Thoracic aorta (tissue), 2 donors: ENCODE measurements around the gene EFNA3. TPM values are rescaled to one million over a fixed set of nuclear protein-coding genes. Genes with fewer than 3 reads are reported as not detected.

Experiments
- ATAC-seq: fragments of 150-250 bp; one replicate; pipeline ENCODE4 v1.8.0; 2017; ENCODE audit warnings: low read depth; ENCODE audit not compliant: insufficient number of reproducible peaks, low FRiP score
- DNase-seq: peaks from one replicate; pipeline ENCODE4 v3.0.0-alpha.2; 2020; ENCODE audit warnings: low spot score
- H3K27ac ChIP-seq, 2 donors: fragments of 200-600 bp; sonication (generic); 1 replicate in 1 of 2; 2 replicates in 1 of 2; pipeline ENCODE4 v1.5.1; 2016; ENCODE audit warnings: mild to moderate bottlenecking in 2 of 2, moderate library complexity in 2 of 2
- H3K27me3 ChIP-seq: fragments of 200-600 bp; sonication (generic); replicated peaks from 2 replicates; pipeline ENCODE4 v1.6.0; 2016; ENCODE audit warnings: mild to moderate bottlenecking; ENCODE audit not compliant: insufficient read depth
- H3K36me3 ChIP-seq: fragments of 200-600 bp; sonication (generic); one replicate; pipeline ENCODE4 v1.5.1; 2016
- H3K4me1 ChIP-seq, 2 donors: fragments of 200-600 bp; sonication (generic); 1 replicate in 1 of 2; 2 replicates in 1 of 2; pipeline versions ENCODE4 v1.5.1 to v1.6.0; 2016; ENCODE audit warnings: low read depth in 2 of 2, mild to moderate bottlenecking in 1 of 2; ENCODE audit not compliant: control insufficient read depth in 1 of 2
- H3K4me3 ChIP-seq: fragments of 200-600 bp; sonication (generic); 2 replicates; pipeline ENCODE4 v1.5.1; 2016; ENCODE audit warnings: mild to moderate bottlenecking
- H3K9me3 ChIP-seq: fragments of 200-600 bp; sonication (generic); 2 replicates; pipeline ENCODE4 v1.5.1; 2016
- total RNA-seq, 2 donors: library from RNA; depleted of rRNA; stranded (reverse); fragments of >200 nt; gene quantifications; one replicate each; pipeline versions ENCODE4 v1.1.0 to v1.2.3, GENCODE V29; 2016
- TF ChIP-seq, protein P1 (sequence below): fragments of 200-600 bp; sonication (generic); IDR thresholded peaks from one replicate; pipeline ENCODE4 v1.5.1; 2019; ENCODE audit warnings: antibody characterized with exemption

EFNA3 gene
- total RNA-seq, 2 donors from 2014 or later = 1.5 to 3.2 TPM

- peaks cover 9 to 27% of the 10 kb centered on the region in 2 donors for H3K4me1 ChIP-seq
- peak overlapping the region; percentile 83 to 93 for H3K27ac ChIP-seq
- DNase-seq = no peak
- no peak for ATAC-seq
- H3K9me3 ChIP-seq = no peaks in the 10 kb centered on the region
- no peaks in the 10 kb centered on the region for H3K27me3 ChIP-seq
- peak overlapping the region; percentile 92 for H3K4me3 ChIP-seq
- TF ChIP-seq, protein P1, sequence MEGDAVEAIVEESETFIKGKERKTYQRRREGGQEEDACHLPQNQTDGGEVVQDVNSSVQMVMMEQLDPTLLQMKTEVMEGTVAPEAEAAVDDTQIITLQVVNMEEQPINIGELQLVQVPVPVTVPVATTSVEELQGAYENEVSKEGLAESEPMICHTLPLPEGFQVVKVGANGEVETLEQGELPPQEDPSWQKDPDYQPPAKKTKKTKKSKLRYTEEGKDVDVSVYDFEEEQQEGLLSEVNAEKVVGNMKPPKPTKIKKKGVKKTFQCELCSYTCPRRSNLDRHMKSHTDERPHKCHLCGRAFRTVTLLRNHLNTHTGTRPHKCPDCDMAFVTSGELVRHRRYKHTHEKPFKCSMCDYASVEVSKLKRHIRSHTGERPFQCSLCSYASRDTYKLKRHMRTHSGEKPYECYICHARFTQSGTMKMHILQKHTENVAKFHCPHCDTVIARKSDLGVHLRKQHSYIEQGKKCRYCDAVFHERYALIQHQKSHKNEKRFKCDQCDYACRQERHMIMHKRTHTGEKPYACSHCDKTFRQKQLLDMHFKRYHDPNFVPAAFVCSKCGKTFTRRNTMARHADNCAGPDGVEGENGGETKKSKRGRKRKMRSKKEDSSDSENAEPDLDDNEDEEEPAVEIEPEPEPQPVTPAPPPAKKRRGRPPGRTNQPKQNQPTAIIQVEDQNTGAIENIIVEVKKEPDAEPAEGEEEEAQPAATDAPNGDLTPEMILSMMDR = no peak
- H3K36me3 ChIP-seq = peaks cover 4% of the 10 kb centered on the region
Observed at GRCh38 chr1:155049651-155050559, 28.7 kb upstream of the EFNA3 start.

DNA sequence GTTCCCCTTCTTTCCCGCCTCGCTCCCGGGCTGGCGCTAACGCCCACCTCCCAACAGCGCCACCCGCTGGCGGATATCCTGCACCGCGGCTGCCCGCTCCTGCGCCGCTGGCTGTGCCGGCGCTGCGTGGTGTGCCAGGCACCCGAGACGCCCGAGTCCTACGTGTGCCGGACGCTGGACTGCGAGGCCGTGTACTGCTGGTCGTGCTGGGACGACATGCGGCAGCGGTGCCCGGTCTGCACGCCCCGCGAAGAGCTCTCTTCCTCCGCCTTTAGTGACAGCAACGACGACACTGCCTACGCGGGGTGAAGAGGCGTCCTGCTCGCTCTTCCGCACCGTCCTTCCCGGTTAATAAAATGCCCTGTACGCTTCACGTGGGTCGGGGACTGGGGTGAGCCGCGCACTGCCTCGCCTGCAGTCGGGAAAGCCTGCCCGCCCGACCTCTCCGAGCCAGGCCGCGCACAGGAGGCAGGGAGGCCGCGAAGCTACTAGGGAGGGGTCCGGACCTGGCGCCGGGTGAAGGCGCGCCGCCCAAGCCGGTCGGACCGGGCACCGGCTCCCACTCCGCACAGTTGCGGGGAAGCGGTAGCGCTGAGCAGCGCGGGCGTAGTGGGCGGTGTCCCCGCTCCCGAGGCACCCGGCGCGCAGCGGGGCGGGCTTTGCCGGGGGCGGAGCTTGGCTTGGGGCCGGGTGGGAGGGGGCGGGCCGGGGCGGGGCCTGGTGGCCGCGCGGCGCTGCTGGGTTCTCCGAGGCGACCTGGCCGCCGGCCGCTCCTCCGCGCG, 27.9 kb upstream of the EFNA3 start, which contains the start of gene ADAM15:
TSS of gene ADAM15 (plus strand) at position 757 of the 782 bp plus-strand sequence. CDS start 71 bp downstream, outside the sequence.
- Histone ChIP-seq H3K4me3 (peak within 1 kb of the TSS; percentile 92), H3K27ac (peak within 1 kb of the TSS; percentile 83 to 93), H3K9me3 (no peaks in the 10 kb centered on the region), H3K36me3 (peaks cover 4% of the 10 kb centered on the region), H3K4me1 (peaks cover 9 to 27% of the 10 kb centered on the region in 2 donors), H3K27me3 (no peaks in the 10 kb centered on the region)
- ATAC-seq (peak; percentile 63), DNase-seq (no peak)
- TF ChIP-seq, protein P1 = peak; percentile 83

DNA sequence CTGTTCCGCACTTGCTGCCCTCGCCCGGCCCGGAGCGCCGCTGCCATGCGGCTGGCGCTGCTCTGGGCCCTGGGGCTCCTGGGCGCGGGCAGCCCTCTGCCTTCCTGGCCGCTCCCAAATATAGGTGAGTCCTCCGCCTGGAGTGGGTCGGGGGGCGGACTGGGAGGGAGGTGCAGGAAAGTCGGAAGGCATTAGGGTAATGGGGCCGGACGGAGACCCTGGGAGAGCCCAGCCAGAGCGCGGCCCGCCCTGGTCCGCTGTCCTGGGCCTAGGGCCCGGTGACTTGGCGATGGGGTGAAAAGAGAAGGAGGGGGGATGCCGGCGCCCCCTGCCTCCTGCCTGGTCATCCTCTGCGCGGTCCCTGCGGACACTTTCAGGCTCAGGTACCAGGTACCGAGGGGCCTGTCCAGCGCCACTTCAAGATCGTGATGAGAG, 27.3 kb upstream of the EFNA3 start:
- no peaks in the 10 kb centered on the region for H3K27me3 ChIP-seq
- H3K27ac ChIP-seq = peak overlapping the region; percentile 75 to 85
- H3K4me1 ChIP-seq = peaks cover 9 to 27% of the 10 kb centered on the region in 2 donors
- H3K4me3 ChIP-seq = peak overlapping the region; percentile 92
- ATAC-seq (peak; percentile 14), DNase-seq (no peak)
- H3K9me3 ChIP-seq = no peaks in the 10 kb centered on the region
- TF ChIP-seq, protein P1 = no peak
- peaks cover 4% of the 10 kb centered on the region for H3K36me3 ChIP-seq

DNA sequence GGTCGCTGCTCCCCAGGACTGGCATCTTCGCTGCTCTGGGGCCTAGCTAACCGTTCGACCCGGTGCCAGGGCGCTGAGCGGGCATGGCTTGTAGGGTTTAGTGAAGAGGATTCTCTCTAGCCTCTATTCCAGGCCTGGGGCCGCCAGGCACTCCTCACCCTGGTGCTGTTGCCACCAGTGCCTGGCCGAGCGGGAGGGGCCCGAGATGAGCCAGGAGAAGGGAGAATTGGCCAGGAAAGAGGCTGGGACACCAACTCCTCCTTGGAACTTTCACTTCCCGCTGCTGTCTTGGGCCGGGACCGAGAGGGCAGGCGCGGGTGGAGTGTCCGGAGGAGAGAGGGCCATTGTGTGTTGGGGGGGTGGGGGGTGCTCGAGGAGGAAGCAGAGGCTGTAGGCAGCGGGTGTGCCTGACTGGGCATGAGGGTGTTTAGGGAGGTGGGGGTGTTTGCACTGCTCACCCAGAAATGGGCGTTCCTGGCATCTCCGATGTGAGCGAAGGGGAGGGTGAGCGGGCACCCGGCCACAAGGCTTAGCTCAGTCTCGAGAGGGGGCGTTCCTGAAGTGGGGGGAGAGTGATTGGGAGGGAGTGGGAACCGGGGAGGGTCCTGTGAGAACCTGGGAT, 26.7 kb upstream of the EFNA3 start:
- DNase-seq = no peak
- H3K27me3 ChIP-seq = no peaks in the 10 kb centered on the region
- ATAC-seq = no peak
- H3K9me3 ChIP-seq = no peaks in the 10 kb centered on the region
- TF ChIP-seq, protein P1 = no peak
- peak overlapping the region; percentile 92 for H3K4me3 ChIP-seq
- H3K36me3 ChIP-seq = peaks cover 4% of the 10 kb centered on the region
- peaks cover 9 to 27% of the 10 kb centered on the region in 2 donors for H3K4me1 ChIP-seq
- H3K27ac ChIP-seq = peak overlapping the region; percentile 75 to 85
